HG03108 (cell line): ENCODE results near the gene MYO9B.
"Not testable (repeated sequence)": the region's sequence is repeated elsewhere in the genome, so short reads cannot be mapped to it uniquely, and the experiment has no call there.

Experiments
- ATAC-seq: cut with Tn5 transposase; IDR thresholded peaks from one replicate; pipeline ENCODE4 v1.9.1; 2021; ENCODE audit warnings: moderate library complexity; ENCODE audit not compliant: unreplicated experiment

Gene MYO9B

GRCh38 chr19:17138052-17138846 is 62.7 kb downstream of the MYO9B start:
- not testable (repeated sequence) for ATAC-seq

- no peak for ATAC-seq
Measured at GRCh38 chr19:17138937-17139598, 63.5 kb downstream of the MYO9B start.

- not testable (repeated sequence) for ATAC-seq
Measured at GRCh38 chr19:17144771-17145170, 69.2 kb downstream of the MYO9B start.

- no peak for ATAC-seq
Measured at GRCh38 chr19:17145546-17146497, 70.2 kb downstream of the MYO9B start.

GRCh38 chr19:17148130-17148529 is 72.6 kb downstream of the MYO9B start:
- ATAC-seq = no peak

- ATAC-seq = no peak
Measured at GRCh38 chr19:17149393-17150135, 74.0 kb downstream of the MYO9B start.

GRCh38 chr19:17153996-17154395 is 78.4 kb downstream of the MYO9B start:
- no peak for ATAC-seq

GRCh38 chr19:17155251-17155650 is 79.7 kb downstream of the MYO9B start:
- no peak for ATAC-seq

GRCh38 chr19:17156296-17156946 is 80.8 kb downstream of the MYO9B start:
- no peak for ATAC-seq

GRCh38 chr19:17156947-17157302 is 81.3 kb downstream of the MYO9B start:
- ATAC-seq = no peak

GRCh38 chr19:17158584-17158983 is 83.0 kb downstream of the MYO9B start:
- no peak for ATAC-seq

GRCh38 chr19:17159466-17160393 is 84.2 kb downstream of the MYO9B start:
- no peak for ATAC-seq

- no peak for ATAC-seq
Measured at GRCh38 chr19:17160908-17161307, 85.3 kb downstream of the MYO9B start.

- not testable (repeated sequence) for ATAC-seq
Measured at GRCh38 chr19:17162131-17162530, 86.6 kb downstream of the MYO9B start.

GRCh38 chr19:17162580-17162979 is 87.0 kb downstream of the MYO9B start:
- no peak for ATAC-seq

GRCh38 chr19:17163652-17164051 is 88.1 kb downstream of the MYO9B start:
- ATAC-seq = no peak

GRCh38 chr19:17164639-17165038 is 89.1 kb downstream of the MYO9B start:
- no peak for ATAC-seq

- ATAC-seq = no peak
Measured at GRCh38 chr19:17165715-17166114, 90.1 kb downstream of the MYO9B start.
